BLaER1 (cell line): Measurements from ENCODE around the gene OSTF1.

Experiments used
- H3K27ac ChIP-seq: shearing (Covaris generic); formaldehyde crosslinking; 2 replicates; pipeline ENCODE4 v1.8.1; 2022
- H3K27me3 ChIP-seq: shearing (Covaris generic); formaldehyde crosslinking; 2 replicates; pipeline ENCODE4 v1.8.1; 2022
- H3K36me3 ChIP-seq: shearing (Covaris generic); formaldehyde crosslinking; 2 replicates; pipeline ENCODE4 v1.8.1; 2022
- H3K4me1 ChIP-seq: shearing (Covaris generic); formaldehyde crosslinking; 2 replicates; pipeline ENCODE4 v1.8.1; 2022
- H3K4me2 ChIP-seq: shearing (Covaris generic); formaldehyde crosslinking; 2 replicates; pipeline ENCODE4 v1.8.1; 2022
- H3K4me3 ChIP-seq: shearing (Covaris generic); formaldehyde crosslinking; 2 replicates; pipeline ENCODE4 v1.8.1; 2022
- H3K9ac ChIP-seq: shearing (Covaris generic); formaldehyde crosslinking; 2 replicates; pipeline ENCODE4 v1.8.1; 2022
- H3K9me3 ChIP-seq: shearing (Covaris generic); formaldehyde crosslinking; 2 replicates; pipeline ENCODE4 v1.8.1; 2022
- H4K20me1 ChIP-seq: shearing (Covaris generic); formaldehyde crosslinking; 2 replicates; pipeline ENCODE4 v1.8.1; 2022
- Cebpa-rat ChIP-seq: shearing (Covaris generic); IDR thresholded peaks from 2 replicates; pipeline ENCODE4 v1.8.1; 2022

The OSTF1 gene

GRCh38 chr9:75096796-75097195, 8.5 kb downstream of the OSTF1 start:
- Histone ChIP-seq H3K36me3 (peaks cover 38% of the 10 kb centered on the region), H3K4me3 (no peak overlapping the region), H4K20me1 (peaks cover 67% of the 10 kb centered on the region; the same call in 1 of the 2 replicates), H3K27ac (no peak overlapping the region), H3K9me3 (no peaks in the 10 kb centered on the region; the same call in 1 of the 2 replicates), H3K9ac (no peak overlapping the region), H3K27me3 (no peaks in the 10 kb centered on the region), H3K4me2 (no peak overlapping the region), H3K4me1 (peaks cover 2% of the 10 kb centered on the region)
- TF ChIP-seq Cebpa-rat: no peak

GRCh38 chr9:75101004-75101588, 12.8 kb downstream of the OSTF1 start:
- no peaks in the 10 kb centered on the region for H3K27me3 ChIP-seq
- H3K9me3 ChIP-seq: no peaks in the 10 kb centered on the region; the same call in 1 of the 2 replicates
- no peak overlapping the region for H3K4me2 ChIP-seq
- H3K9ac ChIP-seq: no peak overlapping the region
- H3K27ac ChIP-seq: no peak overlapping the region
- TF ChIP-seq Cebpa-rat: no peak
- no peaks in the 10 kb centered on the region for H3K4me1 ChIP-seq
- peaks cover 44% of the 10 kb centered on the region; the same call in 1 of the 2 replicates for H4K20me1 ChIP-seq
- no peak overlapping the region for H3K4me3 ChIP-seq
- peaks cover 58% of the 10 kb centered on the region for H3K36me3 ChIP-seq

- Histone ChIP-seq H3K36me3 (peaks cover 48% of the 10 kb centered on the region), H3K4me2 (no peak overlapping the region), H3K4me1 (no peaks in the 10 kb centered on the region), H4K20me1 (peaks cover 33% of the 10 kb centered on the region; the same call in 1 of the 2 replicates), H3K27ac (no peak overlapping the region), H3K27me3 (no peaks in the 10 kb centered on the region), H3K4me3 (no peak overlapping the region), H3K9ac (no peak overlapping the region), H3K9me3 (no peaks in the 10 kb centered on the region)
- TF ChIP-seq Cebpa-rat: no peak
Observed at GRCh38 chr9:75102177-75102790, 14.0 kb downstream of the OSTF1 start.

DNA sequence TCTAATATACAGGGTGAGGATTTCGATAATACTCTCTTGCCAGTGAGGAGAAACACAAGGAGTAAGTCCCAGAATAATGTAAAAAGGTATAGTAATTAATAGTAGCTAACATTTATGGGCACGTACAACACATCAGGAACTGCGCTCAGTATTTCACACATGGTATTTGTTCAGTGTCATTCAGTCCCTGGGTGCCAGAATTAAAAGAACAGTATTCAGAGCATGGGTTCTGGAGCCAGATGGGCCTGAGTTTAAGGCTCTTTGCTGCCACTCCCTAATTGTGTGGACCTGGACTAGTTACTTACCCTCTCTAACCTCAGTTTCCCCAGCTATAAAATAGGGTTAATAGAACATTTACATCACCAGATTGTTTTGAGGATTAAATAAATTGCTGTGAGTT, 16.3 kb downstream of the OSTF1 start:
- peaks cover 32% of the 10 kb centered on the region for H3K36me3 ChIP-seq
- H3K27ac ChIP-seq: no peak overlapping the region
- no peak overlapping the region for H3K9ac ChIP-seq
- no peaks in the 10 kb centered on the region for H3K4me1 ChIP-seq
- H4K20me1 ChIP-seq: peaks cover 24% of the 10 kb centered on the region; the same call in 1 of the 2 replicates
- H3K9me3 ChIP-seq: no peaks in the 10 kb centered on the region
- no peak for TF ChIP-seq Cebpa-rat
- no peaks in the 10 kb centered on the region for H3K27me3 ChIP-seq
- H3K4me2 ChIP-seq: no peak overlapping the region
- H3K4me3 ChIP-seq: no peak overlapping the region

- H3K4me2 ChIP-seq: no peak overlapping the region
- H3K9ac ChIP-seq: no peak overlapping the region
- no peak overlapping the region for H3K4me3 ChIP-seq
- no peaks in the 10 kb centered on the region for H3K9me3 ChIP-seq
- no peaks in the 10 kb centered on the region for H3K27me3 ChIP-seq
- H3K4me1 ChIP-seq: no peaks in the 10 kb centered on the region
- TF ChIP-seq Cebpa-rat: no peak
- peaks cover 29% of the 10 kb centered on the region for H3K36me3 ChIP-seq
- peaks cover 24% of the 10 kb centered on the region; the same call in 1 of the 2 replicates for H4K20me1 ChIP-seq
- no peak overlapping the region for H3K27ac ChIP-seq
Observed at GRCh38 chr9:75105019-75105540, 16.8 kb downstream of the OSTF1 start.

DNA sequence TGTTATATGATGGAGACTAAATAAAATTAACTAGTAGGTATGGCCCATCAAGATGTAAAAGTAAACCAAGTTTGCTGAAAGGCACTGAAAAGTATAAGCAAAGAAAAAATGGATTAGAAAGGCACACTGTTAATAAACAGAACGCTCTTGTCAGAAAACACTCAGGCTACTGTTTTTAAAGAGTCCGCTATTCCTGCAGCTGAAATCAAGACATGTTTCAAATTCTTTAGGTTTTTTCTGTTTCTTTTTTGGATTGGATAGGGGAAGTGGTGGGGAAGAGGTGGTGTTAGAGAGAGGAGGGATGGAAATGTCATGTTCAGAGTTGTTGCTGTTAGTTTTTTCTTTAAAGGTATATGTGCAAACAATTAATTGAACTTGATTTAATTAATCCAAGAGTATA, 17.5 kb downstream of the OSTF1 start:
- H3K9ac ChIP-seq: no peak overlapping the region
- no peak for TF ChIP-seq Cebpa-rat
- no peaks in the 10 kb centered on the region for H3K9me3 ChIP-seq
- no peak overlapping the region for H3K27ac ChIP-seq
- H3K4me3 ChIP-seq: no peak overlapping the region
- H3K4me1 ChIP-seq: no peaks in the 10 kb centered on the region
- peaks cover 23% of the 10 kb centered on the region for H3K36me3 ChIP-seq
- no peaks in the 10 kb centered on the region for H3K27me3 ChIP-seq
- no peak overlapping the region for H3K4me2 ChIP-seq
- H4K20me1 ChIP-seq: peaks cover 26% of the 10 kb centered on the region

DNA sequence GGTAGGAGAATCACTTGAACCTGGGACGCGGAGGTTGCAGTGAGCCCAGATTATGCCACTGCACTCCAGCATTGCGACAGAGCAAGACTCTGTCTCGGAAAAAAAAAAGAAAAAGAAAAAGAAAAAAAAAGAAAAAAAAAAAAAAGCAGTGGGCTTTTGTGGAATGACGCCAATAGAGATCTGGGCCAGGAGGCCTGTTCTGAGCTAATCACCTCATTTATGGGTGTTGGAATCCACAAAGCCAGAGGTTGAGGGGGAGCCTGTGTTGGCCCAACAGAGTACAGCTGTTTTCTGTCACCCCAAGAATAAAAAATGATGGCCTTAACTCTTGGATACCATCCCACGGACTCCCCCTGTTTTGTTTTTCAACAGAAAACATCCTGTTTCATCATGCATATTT, 18.5 kb downstream of the OSTF1 start:
- no peaks in the 10 kb centered on the region for H3K9me3 ChIP-seq
- H3K4me3 ChIP-seq: no peak overlapping the region
- TF ChIP-seq Cebpa-rat: no peak
- H3K36me3 ChIP-seq: peaks cover 19% of the 10 kb centered on the region
- no peaks in the 10 kb centered on the region for H3K27me3 ChIP-seq
- H4K20me1 ChIP-seq: peaks cover 24% of the 10 kb centered on the region
- H3K9ac ChIP-seq: no peak overlapping the region
- no peak overlapping the region for H3K27ac ChIP-seq
- no peaks in the 10 kb centered on the region for H3K4me1 ChIP-seq
- H3K4me2 ChIP-seq: no peak overlapping the region

- no peak overlapping the region for H3K27ac ChIP-seq
- H3K4me3 ChIP-seq: no peak overlapping the region
- TF ChIP-seq Cebpa-rat: no peak
- no peak overlapping the region for H3K9ac ChIP-seq
- H3K9me3 ChIP-seq: no peaks in the 10 kb centered on the region
- H4K20me1 ChIP-seq: peaks cover 31% of the 10 kb centered on the region
- 0 out of 2 replicates have a peak, but pooled peaks cover 6% of the 10 kb centered on the region for H3K36me3 ChIP-seq
- no peak overlapping the region for H3K4me2 ChIP-seq
- H3K4me1 ChIP-seq: no peaks in the 10 kb centered on the region
- H3K27me3 ChIP-seq: no peaks in the 10 kb centered on the region
Observed at GRCh38 chr9:75108571-75108970, 20.3 kb downstream of the OSTF1 start.

DNA sequence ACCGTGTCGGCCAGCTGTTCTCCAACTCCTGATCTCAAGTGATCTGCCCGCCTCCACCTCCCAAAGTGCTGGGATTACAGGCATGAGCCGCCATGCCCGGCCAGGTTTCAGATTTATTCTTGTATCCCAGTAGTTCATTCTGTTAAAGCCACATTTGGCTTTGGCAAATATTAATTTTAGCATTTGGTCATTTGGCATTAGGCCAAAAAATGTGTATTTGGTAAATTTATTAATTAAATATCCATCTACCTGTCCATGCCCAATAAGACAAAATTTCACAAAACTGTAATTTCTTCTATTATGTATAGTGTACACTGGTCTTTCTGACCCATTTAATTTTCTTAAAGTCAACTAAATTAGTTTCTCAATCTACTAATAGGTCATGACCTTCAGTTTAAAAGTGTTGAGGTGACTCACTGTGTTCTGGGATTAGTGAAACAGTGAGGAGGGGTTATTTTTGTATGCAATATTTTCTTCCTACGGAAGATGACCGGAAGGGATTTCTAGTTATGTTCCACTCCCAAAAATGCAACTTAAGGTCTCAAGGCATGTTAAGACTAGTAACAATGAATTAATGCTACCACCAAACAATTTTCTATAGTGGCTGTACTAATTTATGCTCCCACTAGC, 21.0 kb downstream of the OSTF1 start:
- peaks cover 36% of the 10 kb centered on the region for H4K20me1 ChIP-seq
- H3K4me3 ChIP-seq: no peak overlapping the region
- H3K4me2 ChIP-seq: no peak overlapping the region
- H3K36me3 ChIP-seq: no peaks in the 10 kb centered on the region
- TF ChIP-seq Cebpa-rat: no peak
- H3K27me3 ChIP-seq: no peaks in the 10 kb centered on the region
- no peaks in the 10 kb centered on the region for H3K9me3 ChIP-seq
- no peaks in the 10 kb centered on the region for H3K4me1 ChIP-seq
- H3K9ac ChIP-seq: no peak overlapping the region
- no peak overlapping the region for H3K27ac ChIP-seq

DNA sequence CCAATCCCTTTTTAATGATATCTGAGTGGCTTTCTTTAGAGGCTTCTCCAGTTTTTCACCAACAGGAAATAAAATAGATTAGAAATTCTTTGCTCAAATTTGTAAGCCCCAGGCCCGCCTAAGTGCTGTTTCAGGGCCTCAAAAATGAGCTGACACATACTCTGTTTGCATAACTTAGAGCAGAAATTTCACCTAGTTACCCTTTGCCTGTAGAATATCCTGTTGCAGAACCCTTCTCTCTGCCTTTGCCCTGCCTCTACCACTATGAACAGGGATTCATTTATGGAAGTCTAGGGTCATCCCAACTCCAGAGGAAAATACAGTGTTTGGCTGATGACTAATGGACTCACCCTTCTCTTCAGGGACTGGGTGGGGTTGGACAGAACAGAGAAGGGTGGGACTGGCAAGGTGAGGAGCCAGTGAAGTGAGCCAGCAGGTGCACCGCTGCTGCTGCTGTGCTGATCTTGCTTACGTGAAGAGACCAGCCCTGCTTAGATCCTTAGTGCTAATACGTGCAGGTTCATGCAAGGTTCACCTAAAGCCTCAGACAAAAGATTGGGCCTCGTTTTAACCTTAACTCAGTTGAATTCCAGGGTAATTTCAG, 22.8 kb downstream of the OSTF1 start:
- no peaks in the 10 kb centered on the region for H3K9me3 ChIP-seq
- H3K4me2 ChIP-seq: no peak overlapping the region
- peaks cover 24% of the 10 kb centered on the region for H4K20me1 ChIP-seq
- no peak overlapping the region for H3K4me3 ChIP-seq
- no peaks in the 10 kb centered on the region for H3K4me1 ChIP-seq
- H3K27ac ChIP-seq: no peak overlapping the region
- no peak for TF ChIP-seq Cebpa-rat
- no peaks in the 10 kb centered on the region for H3K27me3 ChIP-seq
- no peaks in the 10 kb centered on the region for H3K36me3 ChIP-seq
- no peak overlapping the region for H3K9ac ChIP-seq
